K562 (cell line): ENCODE measurements around the gene PLPPR2. TPM values are rescaled to one million over a fixed set of nuclear protein-coding genes. Genes with fewer than 3 reads are reported as not detected.

Source experiments
- NCOA4 ChIP-seq: fragments of 450-650 bp; IDR thresholded peaks from 2 replicates; pipeline ENCODE4 v1.6.1; 2018; ENCODE audit warnings: mild to moderate bottlenecking; ENCODE audit not compliant: partially characterized antibody
- NFIX ChIP-seq: fragments of 250-450 bp; sonication (Bioruptor Pico); IDR thresholded peaks from 2 replicates; pipeline ENCODE4 v1.4.0; 2020; ENCODE audit warnings: low read depth, mild to moderate bottlenecking, moderate library complexity
- PRMT5 ChIP-seq: sonication (generic); formaldehyde crosslinking; IDR thresholded peaks from 2 replicates; pipeline ENCODE4 v1.5.0; 2020; ENCODE audit warnings: missing genetic modification reagents
- PRPF4 ChIP-seq: fragments of 200-400 bp; formaldehyde crosslinking; IDR thresholded peaks from one replicate; pipeline ENCODE4 v1.6.1; 2017; ENCODE audit warnings: low read length, low read depth, mild to moderate bottlenecking; ENCODE audit not compliant: insufficient read depth, poor library complexity, severe bottlenecking
- SIN3A ChIP-seq, 2 experiments: fragments of 150-350 bp in 1 of 2; IDR thresholded peaks; 2 replicates each; pipeline ENCODE4 v1.6.1; 2011 to 2016; ENCODE audit warnings: borderline replicate concordance in 2 of 2, low read depth in 2 of 2, low read length in 2 of 2, mild to moderate bottlenecking in 2 of 2, moderate library complexity in 2 of 2; ENCODE audit not compliant: control insufficient read depth in 1 of 2
- SOX6 ChIP-seq: fragments of 450-650 bp; IDR thresholded peaks from 2 replicates; pipeline ENCODE4 v1.6.1; 2014; ENCODE audit warnings: mild to moderate bottlenecking
- SRSF1 ChIP-seq: fragments of 200-400 bp; formaldehyde crosslinking; IDR thresholded peaks from 2 replicates; pipeline ENCODE4 v1.6.1; 2017; ENCODE audit warnings: mild to moderate bottlenecking, low read depth, low read length, moderate library complexity
- ZNF121 ChIP-seq: sonication (generic); formaldehyde crosslinking; conservative IDR thresholded peaks from 2 replicates; pipeline ENCODE4 v1.8.0; 2022; ENCODE audit warnings: missing genetic modification reagents
- ZNF668 ChIP-seq: fragments of 250-450 bp; sonication (Bioruptor Pico); IDR thresholded peaks from 2 replicates; pipeline ENCODE4 v1.8.0; 2022; ENCODE audit warnings: mild to moderate bottlenecking, inconsistent platforms
- ZNF766 ChIP-seq: fragments of 200-800 bp; sonication (Bioruptor generic); conservative IDR thresholded peaks from 2 replicates; pipeline ENCODE4 v1.6.1; 2016; ENCODE audit warnings: missing genetic modification characterization, missing compliant biosample characterization
- ZNF830 ChIP-seq: fragments of 250-450 bp; sonication (Bioruptor Pico); IDR thresholded peaks from 2 replicates; pipeline ENCODE4 v1.5.0; 2021; ENCODE audit warnings: mild to moderate bottlenecking
- polyA plus RNA-seq, 8 experiments: library from polyadenylated mRNA; depleted of rRNA in 4 of 8; stranded (reverse) in 5 of 8; unstranded in 3 of 8; fragments of >200 nt; fragmentation: Nextera tagmentation in 2 of 8; fragmentation: Illumina TruSeq in 1 of 8; extraction: Ambion mirVana in 2 of 8; extraction: Trizol in 1 of 8; gene quantifications; 2 replicates each; pipeline versions ENCODE4 v1.2.1 to v1.2.3, GENCODE V29; 2011 to 2014; ENCODE audit warnings: inconsistent platforms in 1 of 8, missing spikeins in 1 of 8
- total RNA-seq, 7 experiments: library from RNA; depleted of rRNA in 6 of 7; stranded (reverse); fragments of >200 nt in 6 of 7; fragmentation: Illumina TruSeq in 2 of 7; extraction: Trizol in 2 of 7; gene quantifications; 2 replicates each; pipeline versions ENCODE4 v1.2.1 to v1.2.3, GENCODE V29; 2011 to 2021; ENCODE audit warnings: low replicate concordance in 1 of 7
- TF ChIP-seq, protein P1 (sequence below): sonication (generic); formaldehyde crosslinking; IDR thresholded peaks from 2 replicates; pipeline ENCODE4 v1.8.0; 2023; ENCODE audit warnings: mild to moderate bottlenecking, missing genetic modification reagents
- TF ChIP-seq, protein P2 (sequence below), 2 experiments: fragments of 450-650 bp in 1 of 2; sonication (generic) in 1 of 2; formaldehyde crosslinking; conservative IDR thresholded peaks; 2 replicates each; pipeline versions ENCODE4 v1.4.0 to v1.8.1; 2020 to 2022; ENCODE audit warnings: mild to moderate bottlenecking in 1 of 2, missing genetic modification reagents in 1 of 2
- TF ChIP-seq, protein P3 (sequence below), 2 experiments: fragments of 450-650 bp; IDR thresholded peaks; 2 replicates each; pipeline ENCODE4 v1.6.1; 2016; ENCODE audit warnings: mild to moderate bottlenecking in 2 of 2, borderline replicate concordance in 1 of 2, low read depth in 1 of 2, moderate library complexity in 1 of 2

PLPPR2 gene
- total and polyA plus RNA-seq, 9 of the 15 experiments (the other 6 are each of a cell fraction or from before 2014, with no cell fraction given) = 0.49 to 15.9 (median 3.4) TPM

DNA sequence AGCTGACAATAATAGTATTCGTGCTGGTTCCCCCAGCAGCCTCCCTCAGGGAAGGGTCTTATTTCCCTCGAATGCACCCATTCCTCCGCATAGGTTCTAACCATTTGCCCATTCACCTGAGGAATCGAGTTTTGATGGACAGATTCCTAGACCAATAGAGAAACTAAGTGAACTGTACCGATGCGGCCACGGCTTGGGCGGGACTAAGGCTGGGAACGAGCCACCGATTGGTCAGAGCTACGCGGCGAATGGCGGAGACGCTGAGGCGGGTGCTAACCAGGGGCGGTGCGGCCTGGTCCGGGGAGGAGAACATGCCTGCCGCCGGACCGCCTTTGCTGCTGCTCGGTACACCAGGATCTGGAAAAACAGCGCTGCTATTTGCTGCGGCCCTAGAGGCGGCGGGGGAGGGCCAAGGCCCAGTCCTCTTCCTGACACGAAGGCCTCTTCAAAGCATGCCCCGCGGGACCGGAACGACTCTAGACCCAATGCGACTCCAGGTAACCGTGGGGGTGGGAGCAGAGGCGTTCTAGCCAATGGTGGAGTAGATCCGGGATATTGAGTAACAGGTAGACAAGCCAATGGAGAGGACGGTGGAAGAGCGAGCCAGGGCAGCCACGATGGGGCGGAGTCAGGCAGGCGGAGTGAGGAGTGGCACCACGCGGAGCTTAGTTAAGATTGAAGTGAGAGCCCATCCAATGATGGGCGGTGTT is 19.4 kb downstream of the PLPPR2 start, which contains the start of gene SWSAP1 (continued):
- TF ChIP-seq, protein P1, sequence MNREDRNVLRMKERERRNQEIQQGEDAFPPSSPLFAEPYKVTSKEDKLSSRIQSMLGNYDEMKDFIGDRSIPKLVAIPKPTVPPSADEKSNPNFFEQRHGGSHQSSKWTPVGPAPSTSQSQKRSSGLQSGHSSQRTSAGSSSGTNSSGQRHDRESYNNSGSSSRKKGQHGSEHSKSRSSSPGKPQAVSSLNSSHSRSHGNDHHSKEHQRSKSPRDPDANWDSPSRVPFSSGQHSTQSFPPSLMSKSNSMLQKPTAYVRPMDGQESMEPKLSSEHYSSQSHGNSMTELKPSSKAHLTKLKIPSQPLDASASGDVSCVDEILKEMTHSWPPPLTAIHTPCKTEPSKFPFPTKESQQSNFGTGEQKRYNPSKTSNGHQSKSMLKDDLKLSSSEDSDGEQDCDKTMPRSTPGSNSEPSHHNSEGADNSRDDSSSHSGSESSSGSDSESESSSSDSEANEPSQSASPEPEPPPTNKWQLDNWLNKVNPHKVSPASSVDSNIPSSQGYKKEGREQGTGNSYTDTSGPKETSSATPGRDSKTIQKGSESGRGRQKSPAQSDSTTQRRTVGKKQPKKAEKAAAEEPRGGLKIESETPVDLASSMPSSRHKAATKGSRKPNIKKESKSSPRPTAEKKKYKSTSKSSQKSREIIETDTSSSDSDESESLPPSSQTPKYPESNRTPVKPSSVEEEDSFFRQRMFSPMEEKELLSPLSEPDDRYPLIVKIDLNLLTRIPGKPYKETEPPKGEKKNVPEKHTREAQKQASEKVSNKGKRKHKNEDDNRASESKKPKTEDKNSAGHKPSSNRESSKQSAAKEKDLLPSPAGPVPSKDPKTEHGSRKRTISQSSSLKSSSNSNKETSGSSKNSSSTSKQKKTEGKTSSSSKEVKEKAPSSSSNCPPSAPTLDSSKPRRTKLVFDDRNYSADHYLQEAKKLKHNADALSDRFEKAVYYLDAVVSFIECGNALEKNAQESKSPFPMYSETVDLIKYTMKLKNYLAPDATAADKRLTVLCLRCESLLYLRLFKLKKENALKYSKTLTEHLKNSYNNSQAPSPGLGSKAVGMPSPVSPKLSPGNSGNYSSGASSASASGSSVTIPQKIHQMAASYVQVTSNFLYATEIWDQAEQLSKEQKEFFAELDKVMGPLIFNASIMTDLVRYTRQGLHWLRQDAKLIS (CRISPR knock-in tag) = no peak
- TF ChIP-seq ZNF668 (CRISPR knock-in tag) = no peak
- peak; percentile 66 for TF ChIP-seq SOX6
- TF ChIP-seq, protein P2, sequence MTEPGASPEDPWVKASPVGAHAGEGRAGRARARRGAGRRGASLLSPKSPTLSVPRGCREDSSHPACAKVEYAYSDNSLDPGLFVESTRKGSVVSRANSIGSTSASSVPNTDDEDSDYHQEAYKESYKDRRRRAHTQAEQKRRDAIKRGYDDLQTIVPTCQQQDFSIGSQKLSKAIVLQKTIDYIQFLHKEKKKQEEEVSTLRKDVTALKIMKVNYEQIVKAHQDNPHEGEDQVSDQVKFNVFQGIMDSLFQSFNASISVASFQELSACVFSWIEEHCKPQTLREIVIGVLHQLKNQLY (CRISPR knock-in tag; conservative IDR thresholded peaks at IDR 0.05) = peak in 1 of 2 experiments; percentile 86; a peak in 1 of 4 replicates
- TF ChIP-seq PRMT5 (CRISPR knock-in tag) = no peak
- TF ChIP-seq NFIX (CRISPR knock-in tag) = no peak
- TF ChIP-seq ZNF121 = no peak
- no peak for TF ChIP-seq NCOA4
- TF ChIP-seq PRPF4 = no peak
- TF ChIP-seq, protein P3, sequence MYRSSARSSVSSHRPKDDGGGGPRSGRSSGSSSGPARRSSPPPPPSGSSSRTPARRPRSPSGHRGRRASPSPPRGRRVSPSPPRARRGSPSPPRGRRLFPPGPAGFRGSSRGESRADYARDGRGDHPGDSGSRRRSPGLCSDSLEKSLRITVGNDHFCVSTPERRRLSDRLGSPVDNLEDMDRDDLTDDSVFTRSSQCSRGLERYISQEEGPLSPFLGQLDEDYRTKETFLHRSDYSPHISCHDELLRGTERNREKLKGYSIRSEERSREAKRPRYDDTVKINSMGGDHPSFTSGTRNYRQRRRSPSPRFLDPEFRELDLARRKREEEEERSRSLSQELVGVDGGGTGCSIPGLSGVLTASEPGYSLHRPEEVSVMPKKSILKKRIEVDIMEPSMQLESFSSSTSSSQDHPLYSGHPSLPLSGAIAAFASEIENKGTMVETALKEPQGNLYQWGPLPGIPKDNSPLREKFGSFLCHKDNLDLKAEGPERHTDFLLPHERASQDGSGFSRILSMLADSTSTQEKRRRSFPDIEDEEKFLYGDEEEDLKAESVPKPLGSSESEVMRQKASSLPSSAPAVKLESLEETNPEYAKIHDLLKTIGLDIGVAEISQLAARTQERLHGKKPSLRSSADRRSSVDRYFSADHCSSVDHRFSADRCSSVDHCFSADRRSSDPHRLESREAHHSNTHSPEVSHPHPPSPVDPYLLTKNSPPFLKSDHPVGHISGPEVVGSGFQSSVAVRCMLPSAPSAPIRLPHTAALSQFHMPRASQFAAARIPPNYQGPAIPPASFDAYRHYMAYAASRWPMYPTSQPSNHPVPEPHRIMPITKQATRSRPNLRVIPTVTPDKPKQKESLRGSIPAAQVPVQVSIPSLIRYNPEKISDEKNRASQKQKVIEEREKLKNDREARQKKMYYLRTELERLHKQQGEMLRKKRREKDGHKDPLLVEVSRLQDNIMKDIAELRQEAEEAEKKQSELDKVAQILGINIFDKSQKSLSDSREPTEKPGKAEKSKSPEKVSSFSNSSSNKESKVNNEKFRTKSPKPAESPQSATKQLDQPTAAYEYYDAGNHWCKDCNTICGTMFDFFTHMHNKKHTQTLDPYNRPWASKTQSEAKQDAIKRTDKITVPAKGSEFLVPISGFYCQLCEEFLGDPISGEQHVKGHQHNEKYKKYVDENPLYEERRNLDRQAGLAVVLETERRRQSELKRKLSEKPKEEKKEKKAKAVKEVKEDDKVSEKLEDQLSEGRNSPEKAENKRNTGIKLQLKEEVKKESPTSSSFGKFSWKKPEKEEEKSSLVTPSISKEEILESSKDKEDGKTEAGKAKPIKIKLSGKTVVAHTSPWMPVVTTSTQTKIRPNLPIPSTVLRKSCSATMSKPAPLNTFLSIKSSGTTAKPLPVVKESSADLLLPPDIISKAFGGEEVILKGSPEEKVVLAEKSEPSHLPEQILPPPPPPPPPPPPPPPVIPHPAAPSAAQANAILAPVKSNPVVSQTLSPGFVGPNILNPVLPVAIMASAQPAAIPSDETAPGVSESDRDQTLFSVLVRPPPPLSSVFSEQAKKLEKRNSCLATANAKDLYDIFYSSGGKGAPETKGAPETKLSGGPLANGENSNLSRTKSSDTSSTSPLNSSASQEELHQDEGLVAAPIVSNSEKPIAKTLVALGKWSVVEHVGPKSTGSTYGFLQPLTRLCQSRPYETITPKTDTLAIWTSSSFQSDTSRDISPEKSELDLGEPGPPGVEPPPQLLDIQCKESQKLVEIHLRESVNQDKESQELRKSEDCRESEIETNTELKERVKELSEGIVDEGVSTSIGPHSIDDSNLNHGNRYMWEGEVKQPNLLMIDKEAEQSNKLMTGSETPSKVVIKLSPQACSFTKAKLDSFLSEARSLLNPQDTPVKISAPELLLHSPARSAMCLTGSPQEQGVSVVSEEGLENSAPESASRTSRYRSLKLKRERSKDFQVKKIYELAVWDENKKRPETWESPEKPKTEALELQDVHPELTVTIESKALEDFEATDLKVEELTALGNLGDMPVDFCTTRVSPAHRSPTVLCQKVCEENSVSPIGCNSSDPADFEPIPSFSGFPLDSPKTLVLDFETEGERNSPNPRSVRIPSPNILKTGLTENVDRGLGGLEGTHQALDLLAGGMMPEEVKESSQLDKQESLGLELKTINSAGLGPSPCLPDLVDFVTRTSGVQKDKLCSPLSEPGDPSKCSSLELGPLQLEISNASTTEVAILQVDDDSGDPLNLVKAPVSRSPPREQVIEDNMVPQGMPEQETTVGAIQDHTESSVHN (IDR thresholded peaks at IDR 0.05; ENCODE audit: borderline replicate concordance in 1 of 2, low read depth in 1 of 2) = no peak
- no peak for TF ChIP-seq SRSF1
- TF ChIP-seq SIN3A (IDR thresholded peaks at IDR 0.05; ENCODE audit: borderline replicate concordance in 2 of 2, control insufficient read depth in 1 of 2, low read depth in 2 of 2, low read length in 2 of 2) = peak in 1 of 2 experiments; percentile 19; a peak in 1 of 4 replicates
- no peak for TF ChIP-seq ZNF766 (CRISPR knock-in tag)
- no peak for TF ChIP-seq ZNF830 (CRISPR knock-in tag)
